Gastroesophageal sphincter (tissue), 3 donors: ENCODE data around the gene KLF3.

Experiments
- CTCF ChIP-seq, 4 experiments: fragments of 200-600 bp in 2 of 4; fragments of 450-650 bp in 2 of 4; sonication (generic) in 1 of 4; IDR thresholded peaks; one replicate each; pipeline ENCODE4 v1.5.1; 2017 to 2019; ENCODE audit warnings: antibody characterized with exemption in 4 of 4, mild to moderate bottlenecking in 2 of 4, moderate library complexity in 2 of 4
- POLR2A ChIP-seq, 2 donors: fragments of 450-650 bp; IDR thresholded peaks; one replicate each; pipeline ENCODE4 v1.6.1; 2017; ENCODE audit warnings: antibody characterized with exemption in 2 of 2, mild to moderate bottlenecking in 2 of 2, moderate library complexity in 1 of 2
- POLR2AphosphoS5 ChIP-seq: sonication (generic); formaldehyde crosslinking; IDR thresholded peaks from one replicate; pipeline ENCODE4 v1.6.1; 2017; ENCODE audit warnings: antibody characterized with exemption

GRCh38 chr4:38663801-38664705 lies at the start of gene KLF3:
- TF ChIP-seq POLR2AphosphoS5 (peak; percentile 86), CTCF (IDR thresholded peaks at IDR 0.05) (no peak), POLR2A (IDR thresholded peaks at IDR 0.05) (peak; percentile 96 to 97)
